Measurements from ENCODE around the gene BBS1. TPM values are rescaled to one million over a fixed set of nuclear protein-coding genes. Genes with fewer than 3 reads are reported as not detected.
"Not testable (repeated sequence)": the region's sequence is repeated elsewhere in the genome, so short reads cannot be mapped to it uniquely, and the experiment has no call there.

The BBS1 gene
- total RNA-seq, 1 donor from 2014 or later: 43.6 TPM

- DNase-seq (ENCODE audit: low read depth): no peak
- no peak overlapping the region for H3K4me3 ChIP-seq (ENCODE audit: low read depth, low read length)
- TF ChIP-seq CTCF (conservative IDR thresholded peaks at IDR 0.05; ENCODE audit: low read depth, low read length): no peak
These were observed 29.4 kb downstream of the BBS1 start for GRCh38 chr11:66539870-66540213.

GRCh38 chr11:66540598-66540997, 30.2 kb downstream of the BBS1 start:
- H3K4me3 ChIP-seq (ENCODE audit: low read depth, low read length); DNase-seq (ENCODE audit: low read depth): not testable (repeated sequence)

GRCh38 chr11:66541892-66542291, 31.5 kb downstream of the BBS1 start:
- TF ChIP-seq CTCF (conservative IDR thresholded peaks at IDR 0.05; ENCODE audit: low read depth, low read length): no peak
- no peak overlapping the region for H3K4me3 ChIP-seq (ENCODE audit: low read depth, low read length)
- no peak for DNase-seq (ENCODE audit: low read depth)

GRCh38 chr11:66542362-66542761, 31.9 kb downstream of the BBS1 start:
- no peak for TF ChIP-seq CTCF (conservative IDR thresholded peaks at IDR 0.05; ENCODE audit: low read depth, low read length)
- DNase-seq (ENCODE audit: low read depth): no peak
- no peak overlapping the region for H3K4me3 ChIP-seq (ENCODE audit: low read depth, low read length)

GRCh38 chr11:66543263-66544107, 33.0 kb downstream of the BBS1 start:
- DNase-seq (ENCODE audit: low read depth): no peak
- no peak overlapping the region for H3K4me3 ChIP-seq (ENCODE audit: low read depth, low read length)
- no peak for TF ChIP-seq CTCF (conservative IDR thresholded peaks at IDR 0.05; ENCODE audit: low read depth, low read length)

GRCh38 chr11:66544952-66545351, 34.5 kb downstream of the BBS1 start:
- peak overlapping the region; percentile 88 for H3K4me3 ChIP-seq (ENCODE audit: low read depth, low read length)

GRCh38 chr11:66545701-66546367, 35.4 kb downstream of the BBS1 start, which contains the start of gene ZDHHC24:
Gene ZDHHC24, minus strand, starts transcription at chr11:66546048. Its CDS starts 45 bp downstream, at chr11:66546003.
- peak within 1 kb of the TSS; percentile 88 for H3K4me3 ChIP-seq (ENCODE audit: low read depth, low read length)
- peak; percentile 29 for DNase-seq (ENCODE audit: low read depth)
- TF ChIP-seq CTCF (conservative IDR thresholded peaks at IDR 0.05; ENCODE audit: low read depth, low read length): no peak

More at GRCh38 chr11:66544952-66545351, 34.5 kb downstream of the BBS1 start:
- not testable (repeated sequence) for DNase-seq (ENCODE audit: low read depth)

Data from epithelial cell of proximal tubule (primary cell).